HG03103 (cell line): ENCODE measurements around the gene PYGO2.

ENCODE experiments used
- ATAC-seq: cut with Tn5 transposase; IDR thresholded peaks from one replicate; pipeline ENCODE4 v1.9.1; 2021; ENCODE audit warnings: low read depth; ENCODE audit not compliant: unreplicated experiment

Gene PYGO2, protein sequence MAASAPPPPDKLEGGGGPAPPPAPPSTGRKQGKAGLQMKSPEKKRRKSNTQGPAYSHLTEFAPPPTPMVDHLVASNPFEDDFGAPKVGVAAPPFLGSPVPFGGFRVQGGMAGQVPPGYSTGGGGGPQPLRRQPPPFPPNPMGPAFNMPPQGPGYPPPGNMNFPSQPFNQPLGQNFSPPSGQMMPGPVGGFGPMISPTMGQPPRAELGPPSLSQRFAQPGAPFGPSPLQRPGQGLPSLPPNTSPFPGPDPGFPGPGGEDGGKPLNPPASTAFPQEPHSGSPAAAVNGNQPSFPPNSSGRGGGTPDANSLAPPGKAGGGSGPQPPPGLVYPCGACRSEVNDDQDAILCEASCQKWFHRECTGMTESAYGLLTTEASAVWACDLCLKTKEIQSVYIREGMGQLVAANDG

DNA sequence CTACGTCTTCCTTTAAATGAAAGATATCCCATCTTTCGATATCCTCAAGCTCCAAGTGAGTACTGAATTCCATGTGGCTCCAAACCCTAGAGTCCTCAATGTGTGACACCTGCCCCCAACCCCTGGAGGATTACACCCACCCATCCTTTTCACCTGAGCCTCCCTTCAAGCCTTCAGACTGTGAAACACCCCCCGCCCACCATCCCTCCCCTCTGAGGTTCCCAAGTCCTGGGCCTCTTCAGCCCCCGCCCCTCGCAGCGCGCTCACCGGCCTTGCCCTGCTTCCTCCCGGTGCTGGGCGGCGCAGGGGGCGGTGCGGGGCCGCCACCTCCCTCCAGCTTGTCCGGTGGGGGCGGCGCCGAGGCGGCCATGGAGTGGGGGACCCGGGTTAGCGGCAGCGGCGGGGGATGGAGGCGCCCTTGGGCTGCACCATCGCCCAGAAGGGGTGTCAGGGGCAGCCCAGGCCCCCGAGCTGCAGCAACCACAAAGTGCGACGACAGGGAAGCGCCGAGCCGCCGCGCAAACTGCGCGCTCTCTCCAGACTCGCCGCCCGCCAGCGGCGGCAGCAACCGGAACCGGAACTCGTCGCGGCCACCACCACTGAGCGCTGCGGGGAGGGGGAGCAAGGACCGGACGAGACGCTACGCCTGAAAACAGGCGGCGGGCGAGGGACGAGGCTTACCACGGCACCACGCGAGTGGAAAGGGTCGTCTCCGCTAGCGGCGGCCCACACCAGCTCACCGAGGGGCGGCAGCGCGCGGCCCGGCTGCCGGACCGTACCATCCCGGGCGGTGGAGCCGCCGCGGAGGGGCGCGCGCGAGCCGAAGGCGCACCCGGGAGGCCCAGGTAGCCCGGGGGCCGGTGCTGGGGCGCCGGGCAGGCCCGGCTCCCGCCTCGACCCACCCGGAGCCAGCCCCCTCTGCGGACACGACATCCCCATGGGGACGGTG, at the start of gene PYGO2:
Gene PYGO2 (minus strand): TSS at position 576 of the 949 bp plus-strand sequence. CDS start 206 bp downstream, at position 370.
- peak; percentile 64 for ATAC-seq

- no peak for ATAC-seq
These were observed 49.4 kb upstream of the PYGO2 start for GRCh38 chr1:155011004-155011416.

- ATAC-seq, result no peak
These were observed 48.8 kb upstream of the PYGO2 start for GRCh38 chr1:155010211-155010918.

GRCh38 chr1:155009742-155010141, 48.2 kb upstream of the PYGO2 start:
- ATAC-seq, result no peak

DNA sequence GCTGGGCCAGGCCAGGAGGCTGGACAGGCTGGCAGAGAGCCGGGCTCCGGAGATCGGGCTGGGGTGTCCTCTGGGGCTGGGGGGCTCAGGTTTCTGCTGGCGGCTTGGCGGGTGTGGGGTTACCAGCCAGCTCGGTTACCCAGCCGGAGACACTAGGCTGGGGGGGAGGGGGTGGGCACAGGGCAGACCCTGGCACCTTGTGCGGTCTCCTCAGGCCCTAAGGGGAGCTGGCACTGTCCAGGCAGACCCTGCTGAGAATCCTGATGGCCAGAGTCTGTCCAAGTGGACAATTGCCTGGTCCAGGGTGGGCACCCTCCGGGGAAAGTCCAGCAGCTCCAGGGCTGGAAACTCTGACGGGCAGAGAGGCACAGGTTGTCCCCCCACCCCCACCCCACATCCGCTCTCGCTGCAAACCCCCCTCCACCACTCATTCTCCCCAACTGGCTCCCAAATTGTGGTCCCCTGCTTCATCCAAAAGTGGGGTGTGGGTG, 47.7 kb upstream of the PYGO2 start:
- ATAC-seq, result no peak

- ATAC-seq, result no peak
These were observed 46.7 kb upstream of the PYGO2 start for GRCh38 chr1:155008015-155008941.

- no peak for ATAC-seq
These were observed 45.8 kb upstream of the PYGO2 start for GRCh38 chr1:155007251-155007828.

DNA sequence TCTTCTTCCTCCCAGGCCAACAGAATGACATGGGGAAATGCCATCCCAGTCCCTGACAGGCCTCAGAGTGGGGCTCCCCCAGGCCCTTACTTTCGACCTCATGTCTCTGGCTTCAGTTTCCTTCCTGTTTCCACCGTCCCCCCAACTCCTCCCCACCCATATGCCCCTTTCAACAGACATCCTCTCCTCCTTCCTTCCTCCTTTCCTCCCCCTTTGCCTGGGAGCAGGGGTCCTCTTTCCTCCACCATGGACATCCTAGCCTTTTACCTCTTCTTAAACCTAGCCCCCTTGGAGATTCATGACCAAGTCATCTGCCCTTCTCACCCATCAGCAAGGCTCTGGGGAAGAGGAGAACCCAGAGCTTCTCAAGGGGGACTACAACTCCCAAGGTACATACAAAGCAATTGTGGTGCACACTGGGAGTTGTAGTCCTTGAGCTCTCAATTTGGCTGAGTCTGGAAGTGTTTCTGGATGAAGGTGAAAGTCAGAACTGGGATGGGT, 45.1 kb upstream of the PYGO2 start:
- no peak for ATAC-seq

GRCh38 chr1:155005076-155006011, 43.8 kb upstream of the PYGO2 start:
- no peak for ATAC-seq

DNA sequence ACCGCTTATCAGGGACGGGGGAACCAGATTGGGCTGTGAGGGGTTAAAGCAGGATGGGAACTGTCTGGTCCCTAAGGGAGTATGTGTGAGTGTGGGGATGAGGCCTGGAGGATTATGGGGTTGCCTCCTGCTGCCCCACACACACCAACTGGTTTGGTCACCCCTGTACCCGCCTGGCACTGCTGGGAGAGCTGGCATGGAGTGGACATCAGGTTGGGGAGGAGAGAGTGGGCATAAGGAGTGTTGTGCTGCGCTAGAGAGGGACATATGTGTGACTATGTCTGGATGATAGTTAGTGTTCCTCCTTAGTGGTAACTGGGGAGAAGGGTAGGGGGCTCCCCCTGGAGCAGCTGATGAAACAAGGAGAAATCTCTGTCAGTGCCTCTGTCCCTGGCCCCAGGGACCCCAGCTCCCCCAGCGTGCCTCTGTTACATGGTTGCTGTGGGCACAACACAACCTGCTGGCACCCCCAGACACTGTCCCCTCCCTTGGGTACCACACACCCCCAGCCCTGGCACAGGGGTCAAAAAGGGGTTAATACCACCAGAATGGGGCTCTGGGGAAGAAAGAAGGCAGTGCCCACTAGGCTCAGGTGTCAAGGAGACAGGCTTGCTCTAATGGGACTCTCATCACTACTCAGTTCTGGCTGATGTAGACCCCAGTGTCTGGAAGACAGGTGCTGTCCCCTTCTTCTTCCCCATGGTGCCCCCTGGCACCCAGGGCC, 42.9 kb upstream of the PYGO2 start:
- ATAC-seq, result no peak

DNA sequence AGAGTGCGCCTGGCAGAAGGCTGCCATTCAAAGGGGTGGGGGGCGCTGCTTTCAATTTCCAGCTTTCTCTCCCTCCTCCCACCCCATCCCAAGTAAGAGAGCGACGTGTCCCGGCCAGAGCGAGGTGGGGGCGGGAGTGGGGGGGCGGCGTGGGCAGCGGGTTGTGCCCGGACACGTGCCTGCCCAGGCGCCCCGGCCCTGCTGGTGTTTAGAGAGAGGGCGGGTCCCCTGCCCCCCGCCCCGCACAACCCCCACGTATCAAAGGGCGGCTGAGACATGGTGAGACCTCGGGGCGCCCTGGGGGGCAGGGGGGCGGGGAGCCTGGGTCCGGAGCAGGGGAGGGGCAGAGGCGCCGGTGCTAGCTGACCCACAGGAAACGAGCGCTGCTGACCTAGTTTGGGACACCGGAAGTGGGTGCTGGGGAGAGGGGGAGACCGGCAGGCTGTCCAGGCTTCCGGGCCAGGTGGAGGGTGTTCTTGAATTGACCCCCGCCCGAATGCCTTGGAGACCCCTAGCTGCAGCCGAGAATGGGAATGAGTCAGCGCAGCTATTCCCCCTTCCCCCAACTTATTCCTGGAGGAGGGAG, 42.3 kb upstream of the PYGO2 start:
- no peak for ATAC-seq

GRCh38 chr1:155003227-155003765, 41.7 kb upstream of the PYGO2 start:
- ATAC-seq, result no peak

GRCh38 chr1:155002464-155003226, 41.1 kb upstream of the PYGO2 start, which contains the start of gene ZBTB7B:
Gene ZBTB7B (plus strand): TSS chr1:155002802. CDS start chr1:155014661, 11,859 bp downstream.
- ATAC-seq, result no peak

- ATAC-seq, result peak; percentile 50
These were observed 40.3 kb upstream of the PYGO2 start for GRCh38 chr1:155001675-155002463.

DNA sequence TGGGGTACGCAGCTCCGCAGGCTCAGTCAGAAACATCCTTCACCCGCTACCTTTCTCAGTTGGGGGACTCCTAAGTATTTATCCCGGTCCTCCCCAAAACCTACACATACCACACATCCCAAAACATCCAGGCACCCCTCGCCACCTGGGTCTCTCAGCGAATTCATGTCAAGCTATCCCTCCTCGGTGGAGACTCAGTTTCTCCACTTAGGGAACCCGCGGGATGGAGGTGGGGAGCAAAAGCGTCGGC, 39.8 kb upstream of the PYGO2 start:
- peak; percentile 16 for ATAC-seq
